HG02885 (cell line): Measurements from ENCODE around the gene VGLL4.
"Not testable (repeated sequence)": the region's sequence is repeated elsewhere in the genome, so short reads cannot be mapped to it uniquely, and the experiment has no call there.

Source experiments
- ATAC-seq: cut with Tn5 transposase; IDR thresholded peaks from one replicate; pipeline ENCODE4 v1.9.1; 2021; ENCODE audit warnings: mild to moderate bottlenecking; ENCODE audit not compliant: unreplicated experiment, poor library complexity

VGLL4 gene

DNA sequence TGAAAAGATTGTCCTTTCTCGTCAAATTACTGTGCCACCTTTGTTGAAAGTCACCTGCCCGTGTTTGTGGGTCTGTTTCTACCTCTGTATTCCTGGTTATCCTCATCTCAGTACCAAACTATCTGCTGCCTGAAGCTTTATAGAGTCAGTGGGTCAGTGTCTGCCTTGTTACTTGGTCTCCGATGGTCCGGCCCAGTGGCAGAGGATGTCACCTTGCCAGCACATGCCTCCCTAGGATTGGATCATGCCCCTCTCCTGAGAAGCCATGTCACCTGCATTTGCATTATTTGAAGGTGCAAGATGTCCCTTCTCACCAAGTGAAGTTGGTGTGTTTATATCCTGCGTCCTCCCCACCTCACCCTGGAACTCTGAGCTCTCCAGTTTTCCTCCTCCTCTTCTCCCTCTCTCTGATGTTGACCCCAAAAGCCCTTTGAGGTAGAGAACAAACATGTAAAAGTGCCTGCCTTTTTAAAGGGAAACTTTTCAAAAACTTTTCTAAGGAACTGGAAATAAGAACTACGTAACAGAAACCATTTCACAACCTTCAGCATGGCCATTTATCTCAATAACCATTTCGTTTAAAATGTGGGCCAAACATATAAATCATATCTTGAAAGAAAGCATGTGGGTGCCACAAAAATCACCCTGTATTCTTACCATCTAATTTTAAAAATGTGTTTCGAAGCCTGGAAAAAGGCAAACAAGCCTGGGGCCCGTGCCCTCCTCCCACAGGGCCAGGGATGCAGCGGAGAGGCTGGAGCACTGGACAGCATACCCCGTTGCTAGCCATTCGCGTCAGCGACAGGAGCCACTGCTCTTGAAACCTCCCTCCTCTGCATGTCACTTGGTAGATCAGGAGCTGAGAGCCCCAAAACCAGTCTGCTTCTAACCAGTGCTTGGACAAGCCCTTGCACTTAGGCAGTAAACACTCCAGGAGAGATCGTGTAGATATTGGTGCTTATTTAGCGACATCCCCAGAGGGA lies 102.1 kb downstream of the VGLL4 start:
- no peak for ATAC-seq

DNA sequence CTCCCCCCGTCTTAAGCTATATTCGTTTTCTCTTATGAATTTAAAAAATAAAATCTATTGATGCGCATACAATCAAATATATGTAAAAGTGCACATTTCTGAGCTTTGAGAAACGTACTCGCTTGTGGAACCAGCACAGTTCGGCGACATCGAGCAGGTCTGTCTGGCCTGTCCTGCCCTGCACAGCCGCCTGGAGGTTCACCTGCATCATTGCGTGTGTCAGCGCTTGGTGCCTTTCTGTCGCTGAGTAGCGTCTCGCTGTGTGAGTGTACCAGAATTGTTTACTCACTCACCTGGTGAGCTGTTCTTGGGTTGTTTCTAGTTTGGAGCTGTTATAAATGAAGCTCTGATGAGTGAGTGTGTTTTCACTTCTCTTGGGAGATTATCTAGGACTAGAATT lies 104.0 kb downstream of the VGLL4 start:
- no peak for ATAC-seq

DNA sequence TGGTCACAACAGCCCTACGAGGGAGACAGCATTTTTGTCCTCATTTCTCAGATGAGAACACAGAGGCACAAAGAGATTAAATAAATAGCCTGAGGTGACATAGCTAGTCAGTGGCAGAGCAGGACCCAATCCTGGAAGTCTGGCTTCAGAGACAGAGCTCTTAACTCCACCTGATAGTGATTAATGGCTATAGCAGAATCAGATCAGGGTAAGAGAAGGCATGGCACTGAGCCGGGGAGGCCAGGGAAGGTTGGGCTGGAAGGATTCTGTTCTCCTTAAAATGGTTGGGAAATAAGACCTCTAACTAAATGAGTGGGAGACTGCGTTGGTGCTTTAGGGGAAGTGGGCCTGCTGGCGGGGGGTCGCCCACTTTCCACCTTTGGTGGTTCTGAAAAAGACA lies 104.5 kb downstream of the VGLL4 start:
- no peak for ATAC-seq

DNA sequence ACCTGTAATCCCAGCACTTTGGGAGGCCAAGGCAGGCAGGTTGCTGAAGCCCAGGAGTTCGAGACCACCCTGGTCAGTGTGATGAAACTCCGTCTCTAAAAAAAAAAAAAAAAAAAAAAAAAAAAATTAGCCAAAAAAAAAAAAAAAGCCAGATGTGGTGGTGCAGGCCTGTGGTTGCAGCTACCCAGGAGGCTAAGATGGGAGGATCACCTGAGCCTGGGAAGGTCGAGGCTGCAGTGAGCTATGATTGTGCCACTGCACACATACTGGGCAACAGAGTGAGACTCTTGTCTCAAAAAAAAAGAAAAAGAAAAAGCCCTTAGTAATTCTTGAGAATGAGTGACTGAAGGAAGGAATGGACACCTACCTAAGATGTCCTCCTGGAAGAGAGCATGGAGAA lies 105.1 kb downstream of the VGLL4 start:
- ATAC-seq = no peak

DNA sequence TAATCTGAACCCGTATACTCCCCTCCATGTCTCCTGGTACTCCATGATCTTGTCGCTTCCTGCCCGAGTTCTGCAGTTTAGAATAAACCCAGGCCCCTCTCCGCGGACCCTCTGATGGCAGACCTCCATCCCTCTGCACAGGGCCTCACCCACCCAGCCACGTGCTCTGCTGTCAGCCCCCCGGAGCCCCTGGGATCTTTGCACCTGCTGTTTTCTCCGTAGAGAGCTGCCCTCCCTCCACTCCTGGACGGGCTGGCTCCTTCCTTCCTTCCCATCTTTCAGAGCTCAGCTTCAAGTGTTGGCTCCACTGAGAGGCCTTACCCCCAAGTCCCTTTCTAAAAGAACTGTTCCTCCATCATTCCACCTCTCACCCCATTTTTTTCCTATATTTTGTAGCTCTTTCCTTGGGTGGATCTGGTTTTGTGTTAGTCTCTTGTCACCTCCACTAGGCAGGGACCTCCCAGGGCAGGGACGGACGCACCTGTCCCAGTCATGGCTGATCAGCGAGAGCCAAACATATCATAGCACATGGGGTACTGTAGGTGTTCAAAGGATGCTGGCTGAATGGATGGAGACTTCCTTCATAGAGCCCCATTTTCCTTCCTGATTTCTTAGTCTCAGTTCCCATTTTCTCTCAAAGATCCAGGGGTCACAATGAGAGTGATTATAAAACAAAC lies 106.6 kb downstream of the VGLL4 start:
- ATAC-seq = no peak

DNA sequence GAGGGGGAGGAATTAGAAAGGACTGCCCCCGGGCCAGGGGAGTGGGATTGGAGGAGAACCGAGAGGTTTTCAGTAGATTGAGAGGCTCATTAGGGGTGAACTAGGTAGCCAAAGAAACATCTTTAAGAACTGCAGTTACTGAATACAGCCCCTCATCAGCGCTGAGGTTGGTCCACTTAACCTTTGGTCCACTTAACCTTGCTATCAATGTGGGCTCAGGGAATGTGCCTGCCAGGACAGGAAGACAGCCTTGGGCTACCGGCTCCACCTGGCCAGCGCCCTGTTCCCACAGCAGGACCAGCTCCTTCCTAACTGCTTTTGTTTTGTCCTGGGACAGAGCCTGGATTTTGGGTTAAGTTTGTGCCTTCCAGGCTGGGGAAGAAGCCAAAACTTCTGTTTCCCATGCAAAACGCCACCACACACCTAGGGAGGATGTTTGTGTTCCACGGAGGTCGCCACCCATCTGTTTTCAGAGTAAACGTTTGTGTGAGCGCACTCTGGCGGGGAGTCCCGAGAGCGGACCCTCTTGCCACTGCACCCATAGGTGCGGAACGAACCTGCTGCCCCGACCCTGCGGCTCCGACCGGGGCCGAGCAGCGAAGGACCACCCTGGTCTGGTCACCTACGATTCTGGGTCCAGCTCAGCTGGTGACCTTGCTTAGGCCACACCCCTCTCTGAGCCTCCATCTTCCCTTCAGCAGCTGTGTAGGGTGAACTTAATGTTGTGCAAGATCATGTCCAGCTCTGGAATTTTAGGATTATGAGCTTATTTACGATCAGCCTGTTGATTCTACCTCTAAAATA lies 107.4 kb downstream of the VGLL4 start:
- no peak for ATAC-seq

DNA sequence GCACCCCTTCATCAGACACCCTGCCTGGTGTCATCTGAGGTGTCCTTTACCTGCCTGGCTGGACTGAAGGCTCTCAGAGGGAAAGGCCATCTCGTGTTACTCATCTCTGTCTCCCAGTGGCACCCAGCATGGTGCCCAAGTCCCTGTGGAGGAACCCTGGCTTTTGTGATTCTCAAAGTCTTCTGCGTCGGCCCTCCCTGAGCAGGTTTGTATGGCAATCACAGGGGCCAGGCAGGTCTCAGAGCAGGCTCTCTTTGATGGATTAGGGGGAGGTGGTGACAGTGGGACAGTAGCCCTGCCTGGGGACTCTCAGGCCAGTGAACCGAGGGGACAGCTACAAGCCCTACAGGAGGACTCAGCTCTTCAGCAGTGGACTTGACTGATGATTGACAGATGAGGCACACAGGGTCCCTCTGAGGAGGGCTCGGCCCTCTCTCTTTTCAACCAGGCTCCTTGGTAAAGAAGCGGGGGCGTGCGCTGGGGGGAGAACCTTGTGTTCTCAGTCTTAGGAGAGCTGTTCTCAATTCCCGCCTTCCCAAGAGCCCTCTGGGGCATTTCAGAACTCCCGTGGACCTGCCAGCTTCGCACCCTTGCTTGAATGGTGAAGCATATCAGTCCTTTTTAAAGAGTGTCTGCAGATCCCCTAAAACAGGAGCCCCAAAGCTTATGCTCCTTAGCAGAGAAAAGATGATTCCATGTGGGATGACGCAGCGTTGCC lies 108.3 kb downstream of the VGLL4 start:
- no peak for ATAC-seq

DNA sequence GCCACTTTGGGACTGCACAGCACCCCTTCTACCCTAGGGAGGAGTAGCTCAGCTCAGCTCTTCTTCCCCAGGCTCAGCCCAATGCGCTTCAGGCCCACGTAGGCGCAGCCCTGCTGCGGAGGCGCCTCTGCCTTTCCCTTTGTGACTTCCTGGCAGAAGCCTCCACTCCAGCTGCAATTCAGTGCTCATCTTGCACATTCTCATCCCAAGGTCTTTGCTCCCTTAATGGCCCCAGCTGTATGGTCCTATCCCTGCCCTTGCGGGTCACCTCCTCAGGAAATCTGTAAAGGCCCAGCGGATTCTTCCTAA lies 109.0 kb downstream of the VGLL4 start:
- no peak for ATAC-seq

DNA sequence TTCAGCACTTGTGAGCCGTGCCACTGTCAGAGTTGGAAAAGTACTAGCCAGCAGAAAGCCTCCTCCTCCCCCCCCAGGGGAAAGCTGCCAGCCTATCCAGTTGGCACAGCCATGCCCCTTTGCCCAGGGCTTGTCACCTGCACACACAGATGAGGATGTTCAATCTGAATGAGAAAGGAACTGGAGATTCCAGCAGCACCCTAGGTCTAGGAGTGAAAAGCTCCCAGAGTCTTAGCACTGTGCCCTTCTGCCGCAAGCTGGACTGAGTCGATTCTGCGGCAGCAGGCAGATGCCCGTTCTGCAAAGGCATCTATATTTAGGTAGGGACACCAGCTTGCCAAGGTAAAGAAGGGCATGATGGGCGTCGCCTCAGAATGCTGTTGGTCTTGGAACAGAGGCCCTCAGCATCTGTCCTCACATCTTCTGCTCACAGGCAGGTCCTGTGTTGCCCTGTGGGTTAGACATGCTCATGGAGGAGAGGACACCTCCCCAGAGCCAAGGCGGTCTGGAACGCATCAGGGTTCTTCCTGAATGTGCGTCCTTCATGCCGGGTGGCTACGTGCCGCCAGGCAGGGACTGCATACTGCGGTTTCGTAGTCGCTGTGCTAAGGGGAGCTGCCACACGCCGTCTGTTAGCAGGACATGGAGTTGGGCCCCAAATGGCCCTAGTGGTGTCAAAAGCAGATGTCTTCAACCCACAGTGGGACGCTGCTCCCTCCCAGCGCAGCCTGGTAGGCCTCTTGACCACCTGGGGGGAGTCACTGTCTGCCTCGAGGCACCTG lies 109.5 kb downstream of the VGLL4 start:
- ATAC-seq = no peak

DNA sequence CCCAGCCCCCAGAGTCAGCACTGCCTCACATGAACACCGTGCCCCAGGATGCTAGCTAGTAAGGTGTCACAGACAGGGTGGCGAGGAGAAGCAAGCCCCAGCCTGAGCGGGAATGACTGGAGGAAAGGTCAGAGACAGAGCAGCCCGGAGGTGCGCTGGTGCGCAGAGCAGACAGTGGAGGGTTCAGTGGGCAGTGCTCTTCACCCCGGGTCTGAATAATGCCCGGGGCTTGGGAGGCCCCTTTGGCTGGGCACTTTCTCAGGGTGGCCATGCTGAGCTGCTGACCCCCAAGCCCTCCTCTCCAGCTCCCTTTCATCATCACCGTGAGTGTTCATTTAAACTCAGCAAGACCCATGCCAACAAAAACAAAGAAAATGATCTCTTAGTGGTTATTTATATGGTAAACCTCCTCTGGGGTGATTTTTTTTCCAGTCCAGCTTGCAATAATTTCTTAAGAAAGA lies 110.8 kb downstream of the VGLL4 start:
- no peak for ATAC-seq

DNA sequence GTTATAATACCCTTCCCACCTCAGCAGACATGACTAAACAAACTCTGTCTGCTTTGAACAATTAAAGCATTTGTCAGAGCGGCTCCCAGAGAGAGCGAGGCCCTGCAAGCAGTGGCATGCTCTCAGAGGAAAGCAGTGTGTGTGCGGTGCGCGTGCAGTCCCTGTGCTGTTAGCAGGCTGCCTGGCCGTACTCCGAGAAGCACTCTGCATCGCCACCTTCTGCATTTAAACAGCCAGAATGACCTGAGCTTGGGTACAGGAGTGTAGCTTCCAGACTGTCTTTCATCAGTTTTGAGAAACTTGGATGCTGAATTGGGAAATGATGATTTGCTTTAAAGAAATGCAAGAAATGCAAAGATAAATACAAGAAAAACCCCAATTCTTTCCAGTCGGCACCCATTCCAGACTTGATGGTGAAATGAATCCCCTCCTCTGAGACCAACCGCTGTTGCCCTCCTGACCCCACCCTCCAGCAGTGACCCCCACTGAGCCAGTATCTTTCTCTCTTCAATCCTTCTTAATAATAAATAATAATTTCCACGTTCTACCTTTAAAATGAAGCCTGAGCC lies 113.5 kb downstream of the VGLL4 start:
- ATAC-seq = no peak

DNA sequence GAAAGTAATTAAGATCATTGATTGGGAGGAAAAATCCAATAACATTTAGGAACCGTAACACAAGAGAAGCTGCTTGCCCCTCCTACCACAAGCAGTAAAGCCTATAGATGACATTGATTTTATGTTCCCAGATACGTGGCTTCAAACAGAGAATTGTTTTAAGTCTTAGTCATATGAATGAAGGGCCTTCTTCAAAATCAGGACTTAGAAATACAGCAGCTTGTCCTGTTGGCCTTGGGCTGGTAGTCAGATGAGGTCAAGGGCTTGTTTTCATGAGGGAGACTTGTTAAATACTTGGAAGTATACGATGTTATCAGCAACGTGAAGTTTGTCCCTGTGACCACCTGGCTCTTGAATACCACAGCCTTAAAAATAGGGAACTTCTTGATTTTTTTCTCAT lies 114.4 kb downstream of the VGLL4 start:
- ATAC-seq = no peak

DNA sequence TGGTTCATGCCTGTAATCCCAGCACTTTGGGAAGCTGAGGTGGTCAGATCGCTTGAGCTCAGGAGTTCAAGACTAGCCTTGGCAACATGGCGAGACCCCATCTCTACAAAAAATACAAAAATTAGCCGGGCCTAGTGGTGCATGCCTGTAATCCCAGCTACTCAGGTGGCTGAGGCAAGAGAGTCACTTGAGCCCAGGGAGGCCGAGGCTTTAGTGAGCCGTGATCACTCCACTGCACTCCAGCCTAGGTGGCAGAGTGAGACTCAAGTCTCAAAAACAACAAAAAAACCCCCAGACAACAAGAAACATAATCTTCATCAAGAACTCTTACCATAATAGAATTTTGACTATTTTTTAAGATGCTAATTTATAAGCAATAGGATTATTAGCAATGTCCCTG lies 117.6 kb downstream of the VGLL4 start:
- ATAC-seq = not testable (repeated sequence)

DNA sequence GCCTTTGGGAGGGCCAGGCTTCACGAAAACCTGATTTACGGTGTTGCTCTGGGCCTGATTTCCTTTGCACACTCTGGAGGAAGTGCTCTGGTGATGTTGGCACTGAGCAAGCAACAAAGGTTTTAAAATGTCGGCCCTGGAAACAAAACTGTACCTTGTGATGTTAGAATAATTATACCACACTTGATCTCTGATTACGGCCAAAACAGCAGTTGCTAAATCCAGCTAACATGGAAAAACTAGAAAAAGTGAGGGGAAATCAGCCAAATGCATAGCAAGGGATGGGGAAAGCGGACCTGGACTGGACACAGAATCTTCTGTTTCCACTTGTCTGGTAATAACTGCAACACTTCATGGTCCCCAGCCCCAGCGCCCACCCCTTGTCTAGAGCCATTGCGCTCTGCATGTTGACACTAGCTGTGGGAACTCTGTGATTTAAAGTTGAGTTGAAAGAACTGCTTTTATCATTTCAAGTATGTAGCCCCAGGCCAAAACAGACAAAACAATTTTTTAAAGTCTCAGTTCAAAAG lies 120.1 kb downstream of the VGLL4 start:
- ATAC-seq = no peak

DNA sequence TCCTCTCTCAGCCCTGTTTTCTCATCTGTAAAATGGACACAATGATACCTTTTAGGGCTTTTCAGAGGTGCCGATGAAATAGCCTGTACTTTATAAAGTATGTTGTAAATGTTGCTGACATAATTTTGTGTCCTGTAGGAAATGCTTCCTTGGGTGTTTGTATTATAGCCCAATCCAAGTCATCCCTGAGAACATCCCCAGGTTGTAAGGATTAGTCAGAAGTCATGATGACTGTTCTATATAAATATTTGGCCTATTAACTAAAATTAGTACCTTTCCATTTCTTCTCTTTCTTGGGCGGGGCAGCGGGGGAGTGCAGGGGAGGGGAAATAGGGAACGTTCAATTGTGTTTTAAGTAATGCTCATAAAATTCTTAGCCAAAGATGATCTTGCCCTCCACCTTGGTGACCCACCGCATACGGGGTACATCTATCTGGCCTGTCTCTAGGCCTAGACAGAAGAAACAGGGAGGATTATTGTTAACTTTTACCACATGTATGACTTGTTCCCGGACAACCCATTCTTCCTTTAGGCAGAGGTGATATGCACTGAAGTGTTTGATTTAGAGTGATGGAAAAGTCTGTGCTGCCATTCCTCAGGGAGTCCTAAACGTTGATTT lies 120.7 kb downstream of the VGLL4 start:
- ATAC-seq = no peak

DNA sequence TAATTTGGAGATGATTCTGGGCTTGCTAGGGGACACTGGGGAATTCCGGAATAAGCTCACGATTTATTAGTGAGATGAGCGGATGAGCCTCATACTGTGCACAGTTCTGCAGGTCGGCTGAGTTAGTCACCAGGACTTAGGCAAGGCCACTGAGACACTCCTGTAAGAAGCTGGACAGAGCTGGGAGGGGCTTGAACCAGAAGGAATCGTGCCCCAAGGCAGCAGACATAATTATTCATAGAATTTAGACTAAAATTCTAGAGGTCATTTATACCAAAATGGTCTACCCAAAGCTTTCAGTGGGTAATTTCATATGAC lies 121.4 kb downstream of the VGLL4 start:
- no peak for ATAC-seq

DNA sequence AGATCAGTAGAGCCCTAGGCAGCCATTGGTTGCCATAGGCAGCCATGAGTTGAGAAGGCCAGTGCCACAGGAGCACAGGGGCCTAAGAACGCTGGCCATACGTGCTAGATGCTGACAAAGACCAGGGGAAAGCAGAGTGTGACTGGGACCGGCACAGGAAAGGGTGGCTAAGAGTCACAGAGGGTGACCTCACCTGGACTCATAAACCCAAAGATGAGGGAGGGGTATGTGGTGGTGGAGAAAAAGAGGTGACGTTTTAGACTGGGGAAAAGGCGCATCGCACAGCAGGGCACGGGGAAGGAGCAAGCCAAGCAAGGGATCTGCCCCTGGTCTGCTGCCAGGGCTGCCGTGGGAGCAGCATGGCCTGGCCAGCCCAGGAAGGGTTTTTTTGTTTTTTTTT lies 122.5 kb downstream of the VGLL4 start:
- ATAC-seq = no peak

DNA sequence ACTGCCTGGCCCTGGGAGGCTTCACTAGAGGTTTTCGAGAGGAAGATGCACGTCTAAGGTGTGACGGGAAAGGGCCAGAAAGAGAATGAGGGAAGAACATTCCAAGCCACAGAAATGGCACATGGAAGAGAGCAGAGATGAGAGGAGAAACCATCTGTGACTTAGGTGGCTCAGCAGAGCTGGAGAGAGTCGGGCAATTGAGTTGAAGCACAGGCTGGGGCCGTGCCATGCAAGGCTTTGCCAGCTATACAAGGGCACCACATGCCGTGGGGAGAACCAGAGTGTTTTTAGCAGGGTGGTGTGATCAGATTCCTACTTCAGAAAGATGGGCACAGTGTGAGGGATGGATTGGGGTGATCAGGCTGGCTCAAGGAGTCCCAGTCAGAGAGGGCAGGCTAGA lies 126.1 kb downstream of the VGLL4 start:
- ATAC-seq = no peak
